HG02938 (cell line): ENCODE results near the gene PRSS33.
A peak's percentile ranks its signal among the peaks of the same experiment; 100 is the strongest.

Experiments
- ATAC-seq: cut with Tn5 transposase; IDR thresholded peaks from one replicate; pipeline ENCODE4 v1.9.1; 2021; ENCODE audit warnings: mild to moderate bottlenecking, moderate library complexity; ENCODE audit not compliant: unreplicated experiment

PRSS33 gene

DNA sequence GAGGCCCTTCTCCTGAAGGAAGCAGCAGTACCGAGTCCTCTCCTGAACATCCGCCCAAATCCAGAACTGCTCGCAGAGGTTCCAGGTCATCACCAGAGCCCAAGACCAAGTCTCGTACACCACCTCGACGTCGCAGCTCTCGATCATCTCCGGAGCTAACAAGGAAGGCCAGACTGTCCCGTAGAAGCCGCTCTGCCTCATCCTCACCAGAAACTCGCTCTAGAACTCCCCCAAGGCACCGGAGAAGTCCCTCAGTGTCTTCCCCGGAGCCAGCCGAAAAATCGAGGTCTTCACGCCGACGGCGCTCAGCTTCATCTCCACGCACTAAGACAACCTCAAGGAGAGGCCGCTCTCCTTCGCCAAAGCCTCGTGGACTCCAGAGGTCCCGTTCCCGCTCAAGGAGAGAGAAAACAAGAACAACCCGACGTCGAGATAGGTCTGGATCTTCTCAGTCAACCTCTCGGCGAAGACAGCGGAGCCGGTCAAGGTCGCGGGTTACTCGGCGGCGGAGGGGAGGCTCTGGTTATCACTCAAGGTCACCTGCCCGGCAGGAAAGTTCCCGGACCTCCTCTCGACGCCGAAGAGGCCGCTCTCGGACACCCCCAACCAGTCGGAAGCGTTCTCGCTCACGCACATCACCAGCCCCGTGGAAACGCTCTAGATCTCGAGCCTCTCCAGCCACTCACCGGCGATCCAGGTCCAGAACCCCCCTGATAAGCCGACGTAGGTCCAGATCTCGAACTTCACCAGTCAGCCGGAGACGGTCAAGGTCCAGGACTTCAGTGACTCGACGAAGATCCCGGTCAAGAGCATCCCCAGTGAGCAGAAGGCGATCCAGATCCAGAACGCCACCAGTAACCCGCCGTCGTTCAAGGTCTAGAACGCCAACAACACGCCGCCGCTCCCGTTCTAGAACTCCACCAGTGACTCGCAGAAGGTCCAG, 21.6 kb downstream of the PRSS33 start:
- no peak for ATAC-seq

DNA sequence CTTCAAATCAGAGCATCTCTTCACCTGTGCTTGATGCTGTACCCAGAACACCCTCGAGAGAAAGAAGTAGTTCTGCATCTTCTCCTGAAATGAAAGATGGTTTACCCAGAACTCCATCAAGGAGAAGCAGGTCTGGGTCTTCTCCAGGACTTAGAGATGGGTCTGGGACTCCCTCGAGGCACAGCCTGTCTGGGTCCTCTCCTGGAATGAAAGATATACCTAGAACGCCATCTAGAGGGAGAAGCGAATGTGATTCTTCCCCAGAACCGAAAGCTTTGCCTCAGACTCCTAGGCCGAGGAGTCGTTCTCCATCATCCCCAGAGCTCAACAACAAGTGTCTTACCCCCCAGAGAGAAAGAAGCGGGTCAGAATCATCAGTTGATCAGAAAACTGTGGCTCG, 22.6 kb downstream of the PRSS33 start:
- ATAC-seq: no peak

DNA sequence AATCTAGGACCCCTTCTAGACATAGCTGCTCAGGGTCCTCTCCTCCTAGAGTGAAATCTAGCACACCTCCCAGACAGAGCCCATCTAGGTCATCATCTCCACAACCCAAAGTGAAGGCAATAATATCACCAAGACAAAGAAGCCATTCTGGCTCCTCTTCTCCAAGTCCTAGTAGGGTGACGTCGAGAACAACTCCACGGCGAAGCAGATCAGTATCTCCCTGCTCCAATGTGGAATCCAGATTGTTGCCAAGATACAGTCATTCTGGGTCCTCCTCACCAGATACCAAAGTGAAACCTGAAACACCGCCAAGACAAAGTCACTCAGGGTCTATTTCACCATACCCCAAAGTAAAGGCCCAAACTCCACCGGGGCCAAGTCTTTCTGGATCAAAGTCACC, 24.2 kb downstream of the PRSS33 start:
- no peak for ATAC-seq

DNA sequence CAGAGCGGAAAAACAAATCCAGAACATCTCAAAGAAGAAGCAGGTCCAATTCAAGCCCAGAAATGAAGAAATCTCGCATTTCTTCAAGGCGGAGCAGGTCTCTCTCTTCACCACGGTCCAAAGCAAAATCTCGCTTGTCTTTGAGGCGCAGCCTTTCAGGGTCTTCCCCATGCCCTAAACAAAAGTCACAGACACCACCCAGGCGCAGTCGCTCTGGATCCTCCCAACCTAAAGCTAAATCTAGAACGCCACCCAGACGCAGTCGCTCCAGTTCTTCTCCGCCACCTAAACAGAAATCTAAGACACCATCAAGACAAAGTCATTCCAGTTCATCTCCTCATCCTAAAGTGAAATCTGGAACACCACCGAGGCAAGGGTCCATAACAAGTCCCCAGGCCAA, 24.6 kb downstream of the PRSS33 start:
- ATAC-seq: no peak

DNA sequence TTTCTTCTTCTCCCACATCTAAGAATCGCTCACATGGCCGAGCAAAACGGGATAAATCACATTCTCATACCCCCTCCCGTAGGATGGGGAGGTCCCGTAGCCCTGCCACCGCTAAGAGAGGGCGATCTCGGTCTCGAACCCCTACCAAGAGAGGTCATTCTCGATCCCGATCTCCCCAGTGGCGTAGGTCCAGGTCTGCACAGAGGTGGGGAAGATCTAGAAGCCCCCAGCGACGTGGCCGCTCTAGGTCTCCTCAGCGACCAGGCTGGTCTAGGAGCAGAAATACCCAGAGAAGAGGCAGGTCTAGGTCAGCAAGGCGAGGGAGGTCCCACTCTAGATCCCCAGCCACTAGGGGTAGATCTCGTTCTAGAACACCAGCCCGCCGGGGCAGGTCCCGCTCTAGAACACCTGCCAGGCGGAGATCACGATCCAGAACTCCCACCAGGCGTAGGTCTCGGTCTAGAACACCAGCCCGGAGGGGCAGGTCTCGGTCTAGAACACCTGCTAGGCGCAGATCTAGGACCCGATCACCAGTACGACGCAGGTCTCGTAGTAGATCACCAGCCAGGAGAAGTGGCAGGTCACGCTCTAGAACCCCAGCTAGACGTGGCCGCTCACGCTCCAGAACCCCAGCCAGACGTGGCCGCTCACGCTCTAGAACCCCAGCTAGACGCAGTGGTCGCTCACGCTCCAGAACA, 25.3 kb downstream of the PRSS33 start:
- ATAC-seq: no peak

DNA sequence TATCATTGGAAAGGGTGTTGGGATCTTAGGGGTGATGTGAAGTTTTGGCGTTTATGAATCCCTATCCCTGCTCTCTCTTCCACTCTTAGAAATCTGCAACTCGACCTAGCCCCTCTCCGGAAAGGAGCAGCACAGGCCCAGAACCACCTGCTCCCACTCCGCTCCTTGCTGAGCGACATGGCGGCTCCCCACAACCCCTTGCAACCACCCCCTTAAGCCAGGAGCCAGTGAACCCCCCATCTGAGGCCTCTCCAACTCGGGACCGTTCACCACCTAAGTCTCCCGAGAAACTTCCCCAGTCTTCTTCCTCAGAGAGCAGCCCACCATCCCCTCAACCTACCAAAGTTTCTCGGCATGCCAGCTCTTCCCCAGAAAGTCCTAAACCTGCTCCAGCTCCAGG, 25.9 kb downstream of the PRSS33 start:
- ATAC-seq: no peak

DNA sequence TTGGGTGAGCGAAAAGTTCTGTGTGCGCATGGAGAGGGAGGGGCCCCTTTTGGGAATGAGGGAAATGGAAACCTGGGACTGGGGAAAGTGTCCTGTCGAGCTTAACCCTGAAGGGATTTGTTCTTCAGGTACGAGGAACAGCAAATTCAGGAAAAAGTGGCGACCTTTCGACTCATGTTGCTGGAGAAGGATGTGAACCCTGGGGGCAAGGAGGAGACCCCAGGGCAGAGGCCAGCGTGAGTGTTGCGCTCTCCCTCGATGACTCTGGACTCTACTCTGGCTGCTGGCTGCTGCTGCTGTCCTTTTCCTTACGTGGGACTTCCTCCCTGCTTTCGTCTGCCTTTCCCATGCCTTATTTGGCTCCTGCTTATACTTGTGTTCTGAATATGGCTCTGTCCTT, 30.0 kb downstream of the PRSS33 start:
- no peak for ATAC-seq

DNA sequence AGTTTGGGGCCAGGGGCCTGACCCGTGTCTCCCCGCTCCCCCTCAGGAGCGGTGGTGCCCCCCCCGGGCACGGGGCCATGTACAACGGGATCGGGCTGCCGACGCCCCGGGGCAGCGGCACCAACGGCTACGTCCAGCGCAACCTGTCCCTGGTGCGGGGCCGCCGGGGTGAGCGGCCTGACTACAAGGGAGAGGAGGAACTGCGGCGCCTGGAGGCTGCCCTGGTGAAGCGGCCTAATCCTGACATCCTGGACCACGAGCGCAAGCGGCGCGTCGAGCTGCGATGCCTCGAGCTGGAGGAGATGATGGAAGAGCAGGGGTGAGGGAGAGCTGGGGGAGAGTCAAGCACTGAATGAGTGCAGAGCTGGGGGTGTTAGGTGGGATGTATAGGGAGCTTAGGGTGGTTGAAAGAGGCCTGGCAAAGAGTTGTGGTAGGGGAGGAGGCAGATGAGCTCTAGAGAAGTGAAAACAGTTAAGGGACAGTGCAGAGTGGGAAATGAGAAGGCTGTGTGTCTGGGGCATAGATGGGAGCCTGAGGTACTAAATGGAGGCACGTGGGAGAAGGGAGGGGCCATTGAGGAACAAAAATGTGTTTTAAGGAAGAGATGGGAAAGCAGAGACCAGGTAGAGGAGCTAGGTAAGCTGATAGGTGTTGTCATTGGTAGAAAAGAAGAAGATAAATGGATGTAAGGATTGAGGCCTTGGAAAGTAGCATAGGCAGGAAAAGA, 30.9 kb downstream of the PRSS33 start:
- ATAC-seq: no peak

DNA sequence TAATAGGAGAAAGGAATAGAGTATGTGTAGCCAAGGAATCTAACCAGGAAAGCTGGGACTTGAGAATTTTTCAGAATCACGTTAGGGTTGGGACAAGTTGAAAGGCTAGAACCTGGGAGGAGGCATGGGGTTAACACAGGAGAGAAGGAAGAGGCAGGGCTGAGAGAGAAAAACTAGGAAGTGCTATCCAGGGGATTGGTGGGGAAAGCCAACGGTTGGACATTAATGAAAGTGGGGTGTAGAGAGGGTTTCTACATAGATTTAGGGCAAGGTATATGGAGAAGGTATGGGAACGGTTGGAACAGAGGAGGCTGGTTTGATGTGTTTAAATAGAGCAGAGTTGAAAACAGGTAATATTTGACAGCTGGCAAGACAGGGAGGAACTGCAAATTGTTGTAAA, 32.2 kb downstream of the PRSS33 start:
- ATAC-seq: no peak

DNA sequence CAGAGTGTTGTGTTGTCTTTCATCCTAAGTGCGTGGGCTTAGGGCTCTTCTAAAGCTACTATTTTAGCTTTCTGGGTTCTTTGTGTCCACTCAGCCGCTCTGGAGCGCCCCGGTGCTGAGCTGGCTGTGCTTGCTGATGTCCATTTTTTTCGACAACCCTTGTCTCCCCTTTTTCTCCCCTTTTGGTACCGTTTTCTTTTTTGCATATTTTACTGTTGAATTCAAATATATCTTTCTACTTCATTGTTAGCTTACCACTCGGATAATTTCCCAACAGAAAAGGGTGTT, 33.7 kb downstream of the PRSS33 start:
- ATAC-seq: no peak

DNA sequence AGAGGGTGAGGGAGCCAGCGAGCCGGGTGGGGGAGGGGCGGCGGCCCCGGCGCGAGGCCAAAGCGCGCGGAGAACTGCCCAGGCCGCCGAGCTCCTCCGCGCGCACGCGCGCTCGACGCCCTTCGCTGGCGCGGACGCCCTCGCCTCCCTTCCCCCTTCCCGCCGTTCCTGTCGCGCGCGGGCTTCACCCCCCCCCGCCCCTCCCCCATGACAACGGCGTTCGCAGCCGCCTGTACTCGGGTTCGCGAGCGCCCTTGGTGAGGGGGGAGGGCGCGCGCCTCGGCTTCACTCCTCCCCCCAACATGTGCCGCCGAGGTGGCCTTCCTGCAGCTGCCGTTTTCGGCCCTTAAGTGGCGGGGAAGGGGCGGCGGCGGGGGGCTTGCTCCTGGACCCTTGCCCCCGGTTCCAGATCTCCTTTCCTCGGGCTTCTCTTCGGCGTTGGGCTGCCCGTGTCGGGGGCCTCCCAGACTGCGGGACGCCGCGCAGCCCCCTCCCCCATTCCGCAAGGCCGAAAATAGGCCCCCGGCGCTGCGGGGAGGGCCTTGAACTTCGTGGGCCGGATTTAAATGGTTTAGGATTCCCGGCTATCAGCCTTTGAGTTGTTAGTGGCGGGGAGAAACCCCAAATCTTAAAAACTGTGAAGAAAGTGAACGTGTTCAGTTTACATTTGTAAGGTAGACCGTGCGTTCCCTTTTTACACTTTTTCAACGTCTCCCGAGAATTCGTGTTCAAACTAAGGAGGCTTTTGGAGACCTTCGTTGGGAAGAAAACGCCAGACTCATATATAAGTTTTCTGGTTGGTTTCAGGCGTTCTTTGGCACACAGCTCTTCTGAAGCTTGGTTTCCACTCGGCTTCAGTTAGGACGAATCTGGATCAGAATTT, 34.3 kb downstream of the PRSS33 start:
- ATAC-seq: peak; percentile 32

DNA sequence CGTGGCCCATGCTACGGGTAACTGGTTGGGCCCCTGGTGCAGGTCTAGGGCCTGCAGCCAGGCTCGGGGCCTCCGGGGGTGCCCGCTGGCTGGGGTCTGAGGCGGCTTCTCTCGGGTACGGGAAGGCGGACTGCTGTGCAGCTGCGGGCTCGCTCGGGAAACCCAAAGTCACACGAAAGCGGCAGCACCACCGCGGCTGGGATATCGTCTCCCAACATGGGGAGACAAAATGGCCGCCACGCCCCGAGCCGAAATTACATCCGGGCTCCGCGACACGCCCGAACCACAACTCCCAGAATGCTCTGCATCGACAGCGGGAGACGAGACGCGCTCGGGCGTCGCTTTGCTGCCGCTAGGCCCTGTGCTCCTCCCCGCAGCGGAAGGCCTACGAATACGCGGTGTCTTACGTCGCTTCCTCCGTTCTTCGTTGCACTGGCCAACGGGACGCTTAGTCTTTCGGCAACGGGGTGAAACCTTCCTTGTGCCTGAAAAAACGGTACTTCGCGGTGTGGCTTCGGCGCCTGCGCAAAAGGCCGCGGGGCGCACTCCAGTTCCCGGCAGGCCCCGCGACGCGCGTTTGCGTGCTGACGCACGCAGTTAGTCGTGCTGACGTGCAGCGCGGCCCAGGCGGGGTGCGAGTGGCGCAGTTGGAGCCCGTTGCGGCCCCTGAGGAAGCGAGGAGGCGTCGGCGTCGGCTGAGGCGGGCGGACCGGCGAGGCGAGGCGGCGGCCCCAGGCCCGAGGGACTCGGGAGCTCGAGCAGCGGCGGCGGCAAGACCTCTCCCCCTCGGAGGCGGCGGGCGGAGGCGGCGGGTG, 35.1 kb downstream of the PRSS33 start, which contains the start of gene SRRM2:
Gene SRRM2 (plus strand): TSS at position 604 of the 815 bp plus-strand sequence. CDS start 3,727 bp downstream, outside the sequence.
- peak; percentile 68 for ATAC-seq

DNA sequence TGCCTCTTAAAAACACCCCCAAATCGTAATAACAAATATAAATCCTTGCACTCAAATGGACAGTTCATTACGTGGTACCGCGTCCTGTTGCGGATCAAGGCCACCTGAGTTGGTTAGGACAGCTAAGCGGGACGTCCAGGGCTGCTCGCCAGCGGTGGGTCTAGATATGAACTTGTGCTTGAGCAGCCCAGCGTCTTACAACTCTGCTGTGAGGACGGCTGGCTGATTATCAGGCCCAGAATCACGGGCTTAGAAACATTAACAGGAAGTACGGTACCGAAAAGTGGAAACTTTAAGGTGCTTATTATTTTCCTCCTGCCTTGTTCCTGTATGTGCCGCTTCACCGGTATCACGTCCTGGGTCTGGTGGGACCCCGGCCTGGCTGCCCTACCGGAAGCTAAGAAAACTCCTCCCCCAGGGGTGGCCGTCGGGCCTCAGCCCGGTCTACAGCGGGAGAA, 35.8 kb downstream of the PRSS33 start:
- ATAC-seq: no peak

DNA sequence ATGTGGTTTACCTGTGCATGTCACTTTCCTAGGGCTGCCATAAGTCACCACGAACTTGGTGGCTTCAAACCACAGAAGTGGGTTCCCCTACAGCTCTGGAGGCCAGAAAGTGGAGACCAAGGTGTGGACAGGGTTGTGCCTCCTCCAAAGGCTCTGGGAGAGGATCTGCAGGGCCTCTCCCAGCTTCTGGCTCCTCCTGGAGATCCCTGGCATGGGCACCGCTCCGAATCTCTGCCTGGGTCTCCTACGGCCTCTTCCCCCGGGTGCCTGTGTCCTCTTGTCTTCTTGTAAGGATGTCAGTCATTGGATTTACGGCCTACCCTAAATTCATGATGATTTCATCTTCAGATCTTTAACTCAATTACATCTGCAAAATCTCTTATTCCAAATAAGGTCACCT, 37.4 kb downstream of the PRSS33 start:
- ATAC-seq: no peak

DNA sequence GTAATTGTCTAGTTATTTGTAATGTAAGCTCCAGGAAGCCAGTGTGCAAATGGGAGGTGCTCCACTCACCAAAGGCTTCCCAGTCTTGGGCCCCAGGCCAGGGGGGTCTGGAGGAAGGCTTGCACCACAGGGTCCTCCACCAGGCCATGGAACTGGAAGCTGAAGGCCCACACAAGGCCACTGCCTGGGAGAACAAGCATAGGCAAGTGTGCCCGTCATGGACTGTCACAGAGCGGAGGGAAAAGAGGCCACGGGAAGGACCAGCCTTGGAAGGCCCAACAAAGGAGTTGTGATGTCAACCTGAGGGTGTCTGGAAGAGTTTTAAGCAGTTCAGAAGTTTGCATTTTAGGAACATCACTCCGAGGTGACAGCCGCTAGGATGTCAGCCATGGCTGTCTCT, 37.9 kb downstream of the PRSS33 start:
- ATAC-seq: no peak

DNA sequence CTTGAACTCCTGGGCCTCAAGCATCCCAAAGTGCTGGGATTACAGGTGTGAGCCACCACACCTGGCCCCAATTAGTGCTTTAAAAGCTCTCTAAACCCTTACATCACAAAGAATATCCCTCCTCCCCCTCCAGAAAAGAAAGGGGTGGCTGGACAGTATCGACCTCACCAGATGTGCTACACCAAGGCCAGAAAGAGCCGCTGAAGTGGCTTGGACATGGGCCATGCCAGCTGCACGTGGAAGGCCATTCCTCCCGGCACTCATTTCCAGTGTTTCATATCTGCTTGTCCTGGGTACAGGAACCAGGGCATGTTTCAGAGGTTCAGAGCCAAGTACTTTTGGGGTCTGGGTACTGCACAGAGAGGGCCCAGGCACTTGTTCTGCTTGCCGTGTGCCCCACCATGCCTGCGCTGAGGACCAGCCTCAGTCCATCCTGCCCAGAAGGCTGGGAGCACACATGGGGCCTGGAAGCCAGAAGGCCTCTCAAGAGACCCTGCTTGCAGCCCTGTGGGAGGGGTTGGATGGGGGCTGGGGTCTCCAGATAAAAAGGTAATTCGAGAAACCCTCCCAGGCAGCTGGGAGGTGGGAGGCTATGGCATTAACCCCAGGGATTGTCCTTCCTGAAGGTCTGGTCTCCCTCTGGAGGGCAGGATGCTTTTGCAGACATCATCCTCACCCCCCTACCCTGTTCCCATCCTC, 38.5 kb downstream of the PRSS33 start:
- ATAC-seq: no peak

DNA sequence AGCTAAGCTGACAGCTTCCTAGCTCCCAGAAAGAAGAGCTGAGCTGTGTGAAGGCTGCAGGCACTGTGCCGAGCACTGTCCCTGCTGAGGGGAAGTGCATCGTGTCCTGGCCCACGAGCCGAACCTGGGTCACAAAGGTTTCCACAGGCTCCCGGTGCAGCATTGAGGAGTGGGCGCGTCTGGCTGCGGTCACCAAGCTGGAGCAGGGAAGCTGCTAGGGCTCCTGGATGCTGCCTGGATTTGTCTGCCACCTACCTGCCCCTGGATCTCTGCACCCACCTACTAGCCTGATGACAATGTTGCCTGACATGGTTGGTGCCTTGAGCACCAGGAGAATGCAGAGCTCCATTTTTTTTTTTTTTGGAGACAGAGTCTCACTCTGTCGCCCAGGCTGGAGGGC, 41.4 kb downstream of the PRSS33 start:
- no peak for ATAC-seq

DNA sequence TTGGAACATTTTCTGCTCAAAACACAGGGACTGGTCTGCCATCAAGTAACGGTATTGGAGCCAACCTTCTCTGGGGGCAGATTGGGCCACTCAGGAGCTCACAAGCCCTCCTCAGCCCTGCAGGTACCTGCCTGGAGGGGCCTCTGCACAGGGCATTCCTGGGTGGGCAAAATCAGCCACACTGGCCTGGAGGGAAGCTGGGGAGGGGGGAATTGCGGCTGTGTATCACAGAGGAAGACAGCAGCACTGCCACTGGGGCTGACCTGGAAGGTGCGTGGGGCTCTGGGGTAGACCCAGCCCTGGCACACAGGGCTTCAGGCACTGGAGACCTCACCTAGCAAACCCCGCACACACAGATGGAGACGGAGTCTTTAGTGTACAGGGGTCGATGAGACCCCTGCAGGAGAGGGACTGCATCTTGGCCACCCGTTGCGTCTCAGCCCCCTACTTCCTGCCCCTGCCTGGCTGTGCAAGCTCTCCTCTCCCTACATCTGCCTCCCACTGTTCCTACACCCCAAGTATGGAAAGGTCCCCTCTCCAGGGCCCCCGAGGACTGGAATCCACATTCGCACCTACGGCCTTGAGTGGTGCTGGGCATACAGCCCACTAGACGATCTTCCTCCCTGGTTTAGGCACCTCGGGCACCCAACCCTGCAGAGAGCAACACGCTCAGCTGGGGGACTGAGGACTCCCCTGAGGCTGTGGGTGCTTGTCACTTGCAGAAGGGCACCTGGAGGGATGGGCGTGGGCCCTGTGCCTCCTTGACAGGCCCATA, 42.1 kb downstream of the PRSS33 start:
- ATAC-seq: no peak
